Measurements from ENCODE around the gene CCDC33.

- TF ChIP-seq CTCF (IDR thresholded peaks at IDR 0.05): no peak
- TF ChIP-seq EZH2 (IDR thresholded peaks at IDR 0.05; ENCODE audit: borderline replicate concordance, insufficient read depth, low read depth, low read length, poor library complexity, severe bottlenecking): no peak
Observed at GRCh38 chr15:74240897-74241614, 4.9 kb downstream of the CCDC33 start.
